Transverse colon (tissue), 4 donors: ENCODE data around the gene ASXL2. TPM values are rescaled to one million over a fixed set of nuclear protein-coding genes. Genes with fewer than 3 reads are reported as not detected.

Experiments used
- DNase-seq: peaks from one replicate; pipeline ENCODE4 v3.0.0-alpha.2; 2019
- H3K27ac ChIP-seq, 4 donors: fragments of 200-600 bp; sonication (generic); 2 replicates each; pipeline ENCODE4 v1.5.1; 2016 to 2018; ENCODE audit warnings: inconsistent platforms in 4 of 4
- H3K27me3 ChIP-seq: fragments of 200-600 bp; sonication (generic); 2 replicates; pipeline ENCODE4 v1.5.1; 2017; ENCODE audit warnings: inconsistent platforms
- H3K36me3 ChIP-seq, 4 donors: fragments of 200-600 bp; sonication (generic); 2 replicates each; pipeline ENCODE4 v1.5.1; 2017 to 2019; ENCODE audit warnings: inconsistent platforms in 4 of 4
- H3K4me1 ChIP-seq, 4 donors: fragments of 200-600 bp; sonication (generic); 2 replicates each; pipeline ENCODE4 v1.5.1; 2017 to 2020; ENCODE audit warnings: inconsistent platforms in 4 of 4
- H3K4me3 ChIP-seq, 4 donors: fragments of 200-600 bp; sonication (generic); 1 replicate in 1 of 4; 2 replicates in 3 of 4; pipeline versions ENCODE4 v1.5.1 to v1.6.1; 2017 to 2019; ENCODE audit warnings: inconsistent platforms in 4 of 4
- H3K9me3 ChIP-seq, 2 donors: fragments of 200-600 bp; sonication (generic); 2 replicates each; pipeline ENCODE4 v1.5.1; 2017 to 2019; ENCODE audit warnings: inconsistent platforms in 2 of 2
- EP300 ChIP-seq: sonication (generic); formaldehyde crosslinking; IDR thresholded peaks from one replicate; pipeline ENCODE4 v1.6.1; 2017; ENCODE audit warnings: antibody characterized with exemption, low read depth
- POLR2A ChIP-seq: fragments of 450-650 bp; IDR thresholded peaks from one replicate; pipeline ENCODE4 v1.6.1; 2016; ENCODE audit warnings: antibody characterized with exemption, mild to moderate bottlenecking, moderate library complexity
- POLR2AphosphoS5 ChIP-seq, 3 donors: sonication (generic); formaldehyde crosslinking; IDR thresholded peaks; one replicate each; pipeline ENCODE4 v1.6.1; 2016; ENCODE audit warnings: antibody characterized with exemption in 3 of 3
- WGBS, 2 donors: methylation state at CpG; one replicate each; pipeline ENCODE4 v1.1.5; 2018; ENCODE audit warnings: low coverage in 1 of 2; 5-methylcytosine and 5-hydroxymethylcytosine counted together
- in situ Hi-C, 4 donors: fragments of 200-750 bp; cut with MboI; loops; one replicate each; pipeline versions ENCODE4 v1.15.0 to v1.15.1; 2017; ENCODE audit warnings: low sequenced_read_pairs in 3 of 4, low pct_ligation_motif_present in 1 of 4, low pct_unique_long_range_greater_than_20kb in 1 of 4
- intact Hi-C: fragments of 100-400 bp; cut with DNase I; formaldehyde crosslinking; loops from one replicate; pipeline ENCODE4 v1.15.1; 2023; ENCODE audit warnings: low total_unique reads
- total RNA-seq, 4 donors: library from RNA; depleted of rRNA; stranded (reverse); fragments of >200 nt; gene quantifications; one replicate each; pipeline ENCODE4 v1.1.0, GENCODE V29; 2016
- TF ChIP-seq, protein P1 (sequence below), 5 experiments: fragments of 200-600 bp in 3 of 5; fragments of 450-650 bp in 2 of 5; sonication (generic) in 3 of 5; IDR thresholded peaks; 1 replicate in 2 of 5; 2 replicates in 3 of 5; pipeline ENCODE4 v1.5.1; 2016 to 2017; ENCODE audit warnings: antibody characterized with exemption in 5 of 5, inconsistent platforms in 3 of 5, mild to moderate bottlenecking in 2 of 5, moderate library complexity in 1 of 5

The ASXL2 gene
- total RNA-seq, 4 donors from 2014 or later: 17.3 to 36.6 (median 23.3) TPM

DNA sequence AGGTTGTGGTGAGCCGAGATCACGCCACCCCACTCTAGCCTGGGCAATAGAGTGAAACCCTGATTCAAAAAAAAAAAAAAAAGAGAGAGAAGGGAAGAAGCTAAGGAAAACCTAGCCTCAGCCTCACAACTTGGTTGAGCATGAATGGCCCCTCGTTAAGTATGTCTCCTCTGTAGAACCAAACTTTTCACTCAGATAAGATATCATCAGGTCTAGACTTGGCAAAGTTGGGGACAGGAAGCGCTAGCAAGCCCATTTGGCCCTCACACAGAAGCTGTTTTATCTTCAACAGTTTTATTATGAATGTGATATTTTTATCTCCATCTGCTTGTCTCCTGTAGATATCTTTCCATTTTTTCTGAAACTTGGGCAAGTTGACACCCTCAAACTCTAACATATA is 3.5 kb upstream of the ASXL2 start:
- no peak overlapping the region for H3K4me3 ChIP-seq
- TF ChIP-seq POLR2A: no peak
- TF ChIP-seq EP300: no peak
- TF ChIP-seq, protein P1, sequence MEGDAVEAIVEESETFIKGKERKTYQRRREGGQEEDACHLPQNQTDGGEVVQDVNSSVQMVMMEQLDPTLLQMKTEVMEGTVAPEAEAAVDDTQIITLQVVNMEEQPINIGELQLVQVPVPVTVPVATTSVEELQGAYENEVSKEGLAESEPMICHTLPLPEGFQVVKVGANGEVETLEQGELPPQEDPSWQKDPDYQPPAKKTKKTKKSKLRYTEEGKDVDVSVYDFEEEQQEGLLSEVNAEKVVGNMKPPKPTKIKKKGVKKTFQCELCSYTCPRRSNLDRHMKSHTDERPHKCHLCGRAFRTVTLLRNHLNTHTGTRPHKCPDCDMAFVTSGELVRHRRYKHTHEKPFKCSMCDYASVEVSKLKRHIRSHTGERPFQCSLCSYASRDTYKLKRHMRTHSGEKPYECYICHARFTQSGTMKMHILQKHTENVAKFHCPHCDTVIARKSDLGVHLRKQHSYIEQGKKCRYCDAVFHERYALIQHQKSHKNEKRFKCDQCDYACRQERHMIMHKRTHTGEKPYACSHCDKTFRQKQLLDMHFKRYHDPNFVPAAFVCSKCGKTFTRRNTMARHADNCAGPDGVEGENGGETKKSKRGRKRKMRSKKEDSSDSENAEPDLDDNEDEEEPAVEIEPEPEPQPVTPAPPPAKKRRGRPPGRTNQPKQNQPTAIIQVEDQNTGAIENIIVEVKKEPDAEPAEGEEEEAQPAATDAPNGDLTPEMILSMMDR (IDR thresholded peaks at IDR 0.05): no peak
- no peak for TF ChIP-seq POLR2AphosphoS5 (IDR thresholded peaks at IDR 0.05)
- no peaks in the 10 kb centered on the region for H3K27me3 ChIP-seq
- DNase-seq: no peak
- 77 to 78% methylated on average over 4 of the region's 4 CpGs for WGBS, 2 donors
- peaks cover 5 to 10% (median 9%) of the 10 kb centered on the region in 4 donors for H3K4me1 ChIP-seq
- no peak overlapping the region for H3K27ac ChIP-seq
- H3K36me3 ChIP-seq: no peaks in the 10 kb centered on the region
- in situ Hi-C loops (no loop called here), intact Hi-C loops (no loop called here)
- H3K9me3 ChIP-seq: no peaks in the 10 kb centered on the region

DNA sequence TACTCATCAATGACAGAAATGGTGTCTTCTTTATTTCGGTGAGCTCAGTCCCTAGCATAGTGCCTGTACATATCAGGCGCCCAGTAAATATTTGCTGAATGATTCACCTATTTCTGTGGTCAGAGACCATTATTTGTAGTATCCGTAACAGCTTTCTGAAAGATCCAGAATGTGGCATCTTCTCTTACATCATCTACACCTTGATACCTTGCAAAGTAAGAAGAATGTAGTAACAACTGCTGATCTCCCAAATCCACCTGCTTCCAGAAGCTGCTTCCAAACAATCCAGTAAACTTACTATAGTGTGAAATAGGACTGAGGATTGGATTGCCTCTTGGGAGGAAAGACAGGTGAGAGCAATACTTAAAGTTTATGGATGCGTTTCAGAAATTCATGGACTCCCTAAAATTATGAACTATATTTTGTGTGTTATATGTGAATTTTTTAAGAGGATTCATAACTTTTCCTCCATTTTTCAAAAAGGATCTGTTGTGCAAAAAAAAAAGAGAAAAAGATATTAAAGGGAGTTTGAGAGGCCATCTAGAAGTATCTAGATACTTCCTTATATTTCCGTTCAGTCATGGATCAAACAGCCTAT is 945 bp upstream of the ASXL2 start:
- H3K27me3 ChIP-seq: no peaks in the 10 kb centered on the region
- H3K9me3 ChIP-seq: no peaks in the 10 kb centered on the region
- DNase-seq: no peak
- intact Hi-C loops (no loop called here), in situ Hi-C loops (no loop called here)
- 88 to 98% methylated on average over 4 to 5 of the region's 5 CpGs for WGBS, 2 donors
- TF ChIP-seq EP300 (no peak), POLR2AphosphoS5 (IDR thresholded peaks at IDR 0.05) (no peak), POLR2A (no peak)
- TF ChIP-seq, protein P1 (IDR thresholded peaks at IDR 0.05): no peak
- H3K4me1 ChIP-seq: peaks cover 14 to 30% (median 16%) of the 10 kb centered on the region in 4 donors
- peak overlapping the region; percentile 93 to 99 (median 98) for H3K27ac ChIP-seq
- H3K36me3 ChIP-seq: peaks cover 0 to 4% (median 0%) of the 10 kb centered on the region in 4 donors
- peak overlapping the region in 3 of 4 donors; percentile 77 to 95 (median 91) for H3K4me3 ChIP-seq

DNA sequence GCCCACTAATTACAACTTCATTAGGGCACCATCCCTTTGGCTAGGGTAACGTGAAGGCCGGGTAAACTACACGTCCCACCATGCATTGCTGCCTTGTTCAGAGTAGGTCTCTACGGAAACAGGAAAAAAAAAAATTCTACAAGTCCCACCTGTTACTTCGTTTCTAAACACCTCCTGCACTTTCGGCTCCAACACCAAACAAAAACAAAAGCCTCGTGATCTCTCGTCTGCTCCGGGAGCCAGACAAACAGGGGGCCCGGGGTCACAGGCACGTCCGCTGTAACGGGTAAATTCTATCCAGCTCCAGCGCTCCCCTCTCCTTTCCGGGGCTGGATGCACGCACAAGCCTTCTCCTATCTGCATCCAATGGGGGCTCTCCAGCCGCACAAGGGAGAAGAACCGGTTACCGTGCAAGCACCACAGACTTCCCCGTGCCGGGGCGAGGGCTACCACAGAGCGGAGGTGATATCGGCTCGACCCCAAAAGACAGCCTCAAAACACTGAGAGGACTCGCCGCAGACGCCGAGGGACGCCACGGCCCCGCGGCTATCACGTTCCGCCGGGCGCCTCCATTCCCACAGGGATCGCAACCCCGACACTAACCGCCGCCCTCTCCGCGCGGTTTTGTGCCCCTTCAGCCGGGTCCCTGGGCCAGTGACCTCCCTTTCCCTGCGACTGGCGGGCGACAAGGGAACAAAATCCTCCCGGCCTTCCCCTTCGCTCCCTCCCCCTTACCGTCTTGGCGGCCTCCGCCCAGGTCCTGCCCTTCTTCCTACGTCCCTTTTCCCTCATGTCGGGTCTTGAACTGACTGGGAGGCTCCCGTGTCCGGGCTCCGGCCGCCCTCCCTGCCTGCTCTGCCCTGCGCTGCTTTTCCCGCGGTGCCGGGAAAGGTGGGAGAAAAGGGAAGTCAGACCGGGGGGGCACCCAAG is 591 bp downstream of the ASXL2 start:
- Histone ChIP-seq H3K4me1 (peaks cover 14 to 30% (median 16%) of the 10 kb centered on the region in 4 donors), H3K4me3 (peak overlapping the region; percentile 77 to 95 (median 89)), H3K27me3 (no peaks in the 10 kb centered on the region), H3K27ac (peak overlapping the region; percentile 93 to 99 (median 98)), H3K36me3 (peaks cover 0 to 5% (median 0%) of the 10 kb centered on the region in 4 donors), H3K9me3 (no peaks in the 10 kb centered on the region)
- peak; percentile 58 for DNase-seq
- in situ Hi-C loops (no loop called here), intact Hi-C loops (no loop called here)
- 0 to 1% methylated on average over 4 to 40 of the region's 64 CpGs for WGBS, 2 donors
- TF ChIP-seq EP300 (no peak), POLR2AphosphoS5 (IDR thresholded peaks at IDR 0.05) (peak in 2 of 3 donors; percentile 16 to 37), POLR2A (no peak)
- TF ChIP-seq, protein P1 (IDR thresholded peaks at IDR 0.05): no peak

DNA sequence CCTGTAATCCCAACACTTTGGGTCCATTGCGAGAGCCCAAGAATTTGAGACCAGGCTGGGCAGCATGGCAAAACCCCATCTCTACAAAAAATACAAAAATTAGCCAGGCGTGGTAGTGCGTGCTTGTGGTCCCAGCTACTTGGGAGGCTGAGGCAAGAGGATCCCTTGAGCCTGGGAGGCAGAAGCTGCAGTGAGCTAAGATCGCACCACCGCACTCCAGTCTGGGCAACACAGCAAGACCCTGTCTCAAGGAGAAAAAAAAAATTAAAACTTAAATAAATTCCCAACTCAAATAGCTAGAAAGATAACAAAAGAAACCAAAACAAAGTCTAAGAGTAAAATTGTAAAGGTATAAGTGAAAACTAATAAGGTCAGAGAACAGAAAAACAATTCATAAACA is 6.2 kb downstream of the ASXL2 start:
- in situ Hi-C loops: no loop called here

More for the DNA sequence above, 6.2 kb downstream of the ASXL2 start:
- 98 to 100% methylated on average over 4 to 5 of the region's 5 CpGs for WGBS, 2 donors
- no peak for DNase-seq
- Histone ChIP-seq H3K9me3 (no peaks in the 10 kb centered on the region), H3K36me3 (peaks cover 0 to 13% (median 3%) of the 10 kb centered on the region in 4 donors), H3K27ac (no peak overlapping the region), H3K27me3 (no peaks in the 10 kb centered on the region), H3K4me1 (peaks cover 10 to 24% (median 13%) of the 10 kb centered on the region in 4 donors), H3K4me3 (no peak overlapping the region)
- TF ChIP-seq, protein P1 (IDR thresholded peaks at IDR 0.05): no peak
- TF ChIP-seq POLR2AphosphoS5 (IDR thresholded peaks at IDR 0.05) (no peak), POLR2A (no peak), EP300 (no peak)
- intact Hi-C loops: no loop called here
